ENCODE measurements around the gene AWAT2. TPM values are rescaled to one million over a fixed set of nuclear protein-coding genes. Genes with fewer than 3 reads are reported as not detected.

The AWAT2 gene
- total and polyA plus RNA-seq, 7 donors = 0.60 TPM; not detected in 6

DNA sequence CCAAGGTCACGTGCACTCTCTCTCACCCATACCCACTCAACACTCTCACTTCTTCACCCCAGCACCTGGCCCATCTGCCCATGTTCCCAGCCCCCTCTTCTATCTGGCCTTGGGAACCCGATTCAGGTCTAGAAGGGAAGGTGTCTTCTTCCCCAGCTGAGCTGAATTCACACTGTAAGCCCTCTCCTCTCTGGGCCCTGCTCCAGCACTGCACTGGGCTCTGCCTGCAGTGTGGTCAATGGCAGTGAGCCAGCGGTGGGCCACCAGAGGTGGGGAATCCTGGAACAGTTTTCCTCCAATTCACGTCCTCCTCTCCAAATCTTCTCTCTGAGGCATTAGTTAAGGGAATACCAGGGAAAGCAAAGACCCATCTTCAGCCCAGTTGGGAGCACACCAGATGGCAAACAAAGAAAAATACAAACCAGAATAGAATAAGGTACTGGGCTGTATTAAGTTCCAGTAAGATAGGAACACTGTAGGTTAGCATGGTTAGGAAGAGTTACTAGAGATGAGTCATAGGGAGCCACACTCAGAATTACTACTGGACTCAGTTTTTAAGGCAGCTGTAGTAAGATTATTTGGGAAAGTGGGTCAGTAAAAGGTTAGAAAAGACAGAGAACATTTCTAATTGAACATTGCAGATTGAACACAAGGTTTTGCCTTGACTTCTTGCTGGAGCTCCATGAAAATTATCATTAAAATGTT, 5.0 kb downstream of the AWAT2 start:
- Histone ChIP-seq H3K4me3 (no peak overlapping the region), H3K27ac (no peak overlapping the region), H3K9me3 (no peaks in the 10 kb centered on the region), H3K27me3 (no peaks in the 10 kb centered on the region), H3K4me1 (no peaks in the 10 kb centered on the region), H3K36me3 (no peaks in the 10 kb centered on the region)
- intact Hi-C loops (cut with DNase I) = no loop called here
- WGBS, 2 donors = 78 to 83% methylated on average over 4 of the region's 4 CpGs
- peak; percentile 25 for DNase-seq
- TF ChIP-seq POLR2A (IDR thresholded peaks at IDR 0.05) (no peak), EP300 (IDR thresholded peaks at IDR 0.05) (no peak), POLR2AphosphoS5 (IDR thresholded peaks at IDR 0.05) (no peak)
- TF ChIP-seq, protein P1, sequence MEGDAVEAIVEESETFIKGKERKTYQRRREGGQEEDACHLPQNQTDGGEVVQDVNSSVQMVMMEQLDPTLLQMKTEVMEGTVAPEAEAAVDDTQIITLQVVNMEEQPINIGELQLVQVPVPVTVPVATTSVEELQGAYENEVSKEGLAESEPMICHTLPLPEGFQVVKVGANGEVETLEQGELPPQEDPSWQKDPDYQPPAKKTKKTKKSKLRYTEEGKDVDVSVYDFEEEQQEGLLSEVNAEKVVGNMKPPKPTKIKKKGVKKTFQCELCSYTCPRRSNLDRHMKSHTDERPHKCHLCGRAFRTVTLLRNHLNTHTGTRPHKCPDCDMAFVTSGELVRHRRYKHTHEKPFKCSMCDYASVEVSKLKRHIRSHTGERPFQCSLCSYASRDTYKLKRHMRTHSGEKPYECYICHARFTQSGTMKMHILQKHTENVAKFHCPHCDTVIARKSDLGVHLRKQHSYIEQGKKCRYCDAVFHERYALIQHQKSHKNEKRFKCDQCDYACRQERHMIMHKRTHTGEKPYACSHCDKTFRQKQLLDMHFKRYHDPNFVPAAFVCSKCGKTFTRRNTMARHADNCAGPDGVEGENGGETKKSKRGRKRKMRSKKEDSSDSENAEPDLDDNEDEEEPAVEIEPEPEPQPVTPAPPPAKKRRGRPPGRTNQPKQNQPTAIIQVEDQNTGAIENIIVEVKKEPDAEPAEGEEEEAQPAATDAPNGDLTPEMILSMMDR (IDR thresholded peaks at IDR 0.05) = no peak

DNA sequence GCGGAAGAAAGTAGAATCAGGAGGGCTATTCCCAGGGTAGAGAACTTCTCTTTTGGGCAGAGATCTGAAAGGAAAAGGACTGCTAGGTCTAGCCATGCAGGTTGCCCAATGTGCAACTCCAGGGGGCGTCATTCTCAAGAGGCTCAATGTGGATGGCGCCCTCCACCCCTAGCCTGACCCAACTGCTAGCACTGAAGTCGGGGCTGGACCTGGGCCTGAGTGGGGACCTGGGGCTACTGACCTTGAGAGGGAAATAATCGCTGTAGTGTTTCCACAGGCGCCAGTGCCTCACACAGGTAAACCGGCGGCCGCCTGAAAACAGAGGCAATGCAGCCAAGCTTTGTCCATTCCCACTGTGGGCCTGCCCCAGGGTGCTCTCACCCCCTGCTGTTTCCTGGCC, 6.1 kb downstream of the AWAT2 start:
- H3K27ac ChIP-seq = no peak overlapping the region
- H3K36me3 ChIP-seq = no peaks in the 10 kb centered on the region
- no peaks in the 10 kb centered on the region for H3K9me3 ChIP-seq
- H3K4me3 ChIP-seq = no peak overlapping the region
- 92 to 93% methylated on average over 9 of the region's 9 CpGs for WGBS, 2 donors
- TF ChIP-seq EP300 (IDR thresholded peaks at IDR 0.05) = no peak
- no peak for TF ChIP-seq POLR2A (IDR thresholded peaks at IDR 0.05)
- TF ChIP-seq POLR2AphosphoS5 (IDR thresholded peaks at IDR 0.05) = no peak
- TF ChIP-seq, protein P1 (IDR thresholded peaks at IDR 0.05) = no peak
- no peaks in the 10 kb centered on the region for H3K4me1 ChIP-seq
- intact Hi-C loops (cut with DNase I) = no loop called here
- peak; percentile 45 for DNase-seq
- H3K27me3 ChIP-seq = no peaks in the 10 kb centered on the region

DNA sequence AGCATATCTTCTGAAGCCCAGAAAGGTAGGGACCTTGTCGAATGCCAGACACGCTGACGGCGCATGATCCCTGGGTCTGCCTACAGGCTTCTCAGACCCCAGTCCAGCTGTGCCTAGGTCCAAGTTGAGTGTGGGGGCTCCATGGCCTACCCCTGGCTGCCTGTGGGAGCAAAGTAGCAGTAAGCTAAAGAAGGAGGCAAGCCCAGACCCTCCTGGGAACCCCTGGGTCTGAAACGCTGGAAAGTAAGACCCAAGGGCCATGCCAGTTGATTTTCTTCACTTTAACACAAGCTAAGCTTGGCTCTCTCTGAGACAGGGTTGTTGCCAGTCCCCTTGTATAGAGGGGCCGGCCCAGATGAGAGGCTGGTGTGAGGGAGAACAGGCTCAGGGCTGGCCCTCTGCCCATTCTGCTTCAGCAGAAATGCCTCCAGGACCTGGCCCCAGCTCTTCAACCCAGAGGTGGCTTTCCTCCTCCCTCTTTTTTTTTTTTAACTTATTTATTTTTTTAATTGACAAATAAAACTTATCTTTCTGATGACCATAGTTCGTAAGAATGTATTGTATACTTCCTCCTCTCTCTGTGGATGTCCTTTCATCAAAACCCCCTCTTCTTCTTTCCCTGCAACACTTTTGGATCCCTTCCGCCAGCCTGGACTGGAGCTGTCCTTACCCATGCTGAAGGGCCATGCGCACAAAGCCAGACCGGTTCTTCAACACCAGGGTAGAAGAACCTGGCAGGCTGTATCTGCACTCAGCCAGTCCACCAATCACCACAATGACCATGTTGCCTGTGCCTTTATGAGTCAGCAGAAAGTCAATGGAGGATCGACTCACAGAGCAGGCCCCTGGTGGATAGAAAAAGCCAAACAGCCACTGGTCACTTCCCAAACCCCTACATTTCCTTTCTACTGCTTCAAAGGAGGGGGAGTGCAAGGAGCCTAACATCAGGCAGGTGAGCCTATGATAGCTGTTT, 7.1 kb downstream of the AWAT2 start:
- Histone ChIP-seq H3K27ac (no peak overlapping the region), H3K4me3 (no peak overlapping the region), H3K9me3 (no peaks in the 10 kb centered on the region), H3K27me3 (no peaks in the 10 kb centered on the region), H3K36me3 (no peaks in the 10 kb centered on the region), H3K4me1 (no peaks in the 10 kb centered on the region)
- DNase-seq = no peak
- intact Hi-C loops (cut with DNase I) = no loop called here
- TF ChIP-seq POLR2A (IDR thresholded peaks at IDR 0.05) (no peak), EP300 (IDR thresholded peaks at IDR 0.05) (no peak), POLR2AphosphoS5 (IDR thresholded peaks at IDR 0.05) (no peak)
- TF ChIP-seq, protein P1 (IDR thresholded peaks at IDR 0.05) = no peak
- 84 to 88% methylated on average over 11 of the region's 11 CpGs for WGBS, 2 donors

DNA sequence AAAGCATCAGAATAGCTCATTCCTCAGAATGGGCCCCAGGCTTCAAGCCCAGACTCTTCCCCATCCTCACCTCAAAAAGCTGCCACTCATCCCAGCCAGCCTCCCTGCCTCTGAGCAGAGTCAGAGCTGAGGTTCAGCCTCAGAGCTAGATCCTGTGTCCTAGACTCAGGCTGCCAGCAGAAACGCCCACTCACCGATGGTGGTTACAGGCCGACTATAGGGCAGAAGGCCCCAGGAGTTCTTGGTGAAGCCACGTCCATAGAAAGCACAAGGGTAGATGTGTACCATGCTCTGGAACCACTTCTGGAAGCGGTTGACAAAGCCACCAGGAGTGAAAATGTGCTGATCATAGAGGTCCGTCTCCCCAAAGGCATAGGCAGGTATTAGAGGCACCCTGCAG, 7.7 kb downstream of the AWAT2 start:
- no peak for DNase-seq
- H3K4me3 ChIP-seq = no peak overlapping the region
- H3K4me1 ChIP-seq = no peaks in the 10 kb centered on the region
- WGBS, 2 donors = 88% methylated on average over 6 of the region's 6 CpGs
- intact Hi-C loops (cut with DNase I) = no loop called here
- no peaks in the 10 kb centered on the region for H3K36me3 ChIP-seq
- TF ChIP-seq POLR2A (IDR thresholded peaks at IDR 0.05) = no peak
- TF ChIP-seq, protein P1 (IDR thresholded peaks at IDR 0.05) = no peak
- no peak for TF ChIP-seq POLR2AphosphoS5 (IDR thresholded peaks at IDR 0.05)
- no peak for TF ChIP-seq EP300 (IDR thresholded peaks at IDR 0.05)
- no peak overlapping the region for H3K27ac ChIP-seq
- no peaks in the 10 kb centered on the region for H3K9me3 ChIP-seq
- no peaks in the 10 kb centered on the region for H3K27me3 ChIP-seq
